ENCODE results near the gene SDR42E1. TPM values are rescaled to one million over a fixed set of nuclear protein-coding genes. Genes with fewer than 3 reads are reported as not detected.

SDR42E1 gene
- total and polyA plus RNA-seq, 10 of the 15 experiments (the other 5 are each of a cell fraction or from before 2014, with no cell fraction given): 1.4 to 5.5 (median 2.3) TPM

- ChIA-PET POLR2A (no interaction called here), SMC1A (ENCODE audit: uncharacterized antibody, unreplicated experiment) (no interaction called here), RAD21 (ENCODE audit: unreplicated experiment) (no interaction called here), CTCF (no interaction called here)
- Histone ChIP-seq H3K9ac (ENCODE audit: control insufficient read depth, insufficient read depth, low read length) (no peak overlapping the region), H3K36me3 (ENCODE audit: control insufficient read depth in 2 of 2, insufficient read depth in 2 of 2, low read length in 1 of 2) (no peaks in the 10 kb centered on the region), H3K79me2 (ENCODE audit: control insufficient read depth, insufficient read depth, low read length) (no peaks in the 10 kb centered on the region), H3K4me1 (ENCODE audit: control insufficient read depth, insufficient read depth, low read length) (no peaks in the 10 kb centered on the region), H3K4me3 (no peak overlapping the region), H4K20me1 (ENCODE audit: control insufficient read depth, insufficient read depth) (no peaks in the 10 kb centered on the region), H2AFZ (ENCODE audit: control insufficient read depth, low read depth, low read length) (no peak overlapping the region), H3K27ac (ENCODE audit: control insufficient read depth, insufficient read depth) (no peak overlapping the region), H3K9me3 (replicated peaks; ENCODE audit: control insufficient read depth, insufficient read depth, low read length) (peaks cover 4% of the 10 kb centered on the region; the same call in 1 of the 3 replicates), H3K27me3 (replicated peaks in 1 of 2; ENCODE audit: control insufficient read depth in 2 of 2, insufficient read depth in 2 of 2, low read length in 1 of 2) (no peaks in the 10 kb centered on the region), H3K4me2 (ENCODE audit: control insufficient read depth, insufficient read depth) (no peak overlapping the region)
- ATAC-seq (peak; percentile 40; the same call in 2 of the 3 replicates), FAIRE-seq (no peak), DNase-seq (ENCODE audit: low read depth, low spot score) (no peak)
- 35% methylated on average over 5 of the region's 5 CpGs for WGBS (ENCODE audit: insufficient coverage, insufficient replicate concordance, low lambda C conversion rate, missing lambda C conversion rate)
- no peak for TF ChIP-seq ZNF592 (IDR thresholded peaks at IDR 0.05)
- TF ChIP-seq SREBF1 (IDR thresholded peaks at IDR 0.05; ENCODE audit: low read length): no peak
- TF ChIP-seq HDGF (IDR thresholded peaks at IDR 0.05): no peak
- TF ChIP-seq, protein P1, sequence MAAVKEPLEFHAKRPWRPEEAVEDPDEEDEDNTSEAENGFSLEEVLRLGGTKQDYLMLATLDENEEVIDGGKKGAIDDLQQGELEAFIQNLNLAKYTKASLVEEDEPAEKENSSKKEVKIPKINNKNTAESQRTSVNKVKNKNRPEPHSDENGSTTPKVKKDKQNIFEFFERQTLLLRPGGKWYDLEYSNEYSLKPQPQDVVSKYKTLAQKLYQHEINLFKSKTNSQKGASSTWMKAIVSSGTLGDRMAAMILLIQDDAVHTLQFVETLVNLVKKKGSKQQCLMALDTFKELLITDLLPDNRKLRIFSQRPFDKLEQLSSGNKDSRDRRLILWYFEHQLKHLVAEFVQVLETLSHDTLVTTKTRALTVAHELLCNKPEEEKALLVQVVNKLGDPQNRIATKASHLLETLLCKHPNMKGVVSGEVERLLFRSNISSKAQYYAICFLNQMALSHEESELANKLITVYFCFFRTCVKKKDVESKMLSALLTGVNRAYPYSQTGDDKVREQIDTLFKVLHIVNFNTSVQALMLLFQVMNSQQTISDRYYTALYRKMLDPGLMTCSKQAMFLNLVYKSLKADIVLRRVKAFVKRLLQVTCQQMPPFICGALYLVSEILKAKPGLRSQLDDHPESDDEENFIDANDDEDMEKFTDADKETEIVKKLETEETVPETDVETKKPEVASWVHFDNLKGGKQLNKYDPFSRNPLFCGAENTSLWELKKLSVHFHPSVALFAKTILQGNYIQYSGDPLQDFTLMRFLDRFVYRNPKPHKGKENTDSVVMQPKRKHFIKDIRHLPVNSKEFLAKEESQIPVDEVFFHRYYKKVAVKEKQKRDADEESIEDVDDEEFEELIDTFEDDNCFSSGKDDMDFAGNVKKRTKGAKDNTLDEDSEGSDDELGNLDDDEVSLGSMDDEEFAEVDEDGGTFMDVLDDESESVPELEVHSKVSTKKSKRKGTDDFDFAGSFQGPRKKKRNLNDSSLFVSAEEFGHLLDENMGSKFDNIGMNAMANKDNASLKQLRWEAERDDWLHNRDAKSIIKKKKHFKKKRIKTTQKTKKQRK (IDR thresholded peaks at IDR 0.05; ENCODE audit: low read depth, low read length): no peak
- no peak for TF ChIP-seq HDAC6 (IDR thresholded peaks at IDR 0.05; ENCODE audit: unreplicated experiment)
- TF ChIP-seq SUZ12 (IDR thresholded peaks at IDR 0.05; ENCODE audit: unreplicated experiment): no peak
- TF ChIP-seq TCF3 (IDR thresholded peaks at IDR 0.05; ENCODE audit: borderline replicate concordance, insufficient read depth, low read depth, low read length): no peak
- no peak for TF ChIP-seq KDM1A (IDR thresholded peaks at IDR 0.05; ENCODE audit: borderline replicate concordance)
- TF ChIP-seq CREM (IDR thresholded peaks at IDR 0.05; ENCODE audit: low read depth): no peak
- TF ChIP-seq BCL3 (IDR thresholded peaks at IDR 0.05; ENCODE audit: borderline replicate concordance, insufficient read depth, low read depth, low read length, poor library complexity, severe bottlenecking): no peak
- TF ChIP-seq BHLHE40 (IDR thresholded peaks at IDR 0.05; ENCODE audit: borderline replicate concordance in 1 of 2, low read depth in 2 of 2, low read length in 1 of 2): no peak
- TF ChIP-seq SKIL (IDR thresholded peaks at IDR 0.05; ENCODE audit: low read depth, poor library complexity, severe bottlenecking): no peak
- no peak for TF ChIP-seq EGR1 (IDR thresholded peaks at IDR 0.05; ENCODE audit: borderline replicate concordance in 1 of 2, low read depth in 2 of 2, low read length in 2 of 2)
- TF ChIP-seq NBN (IDR thresholded peaks at IDR 0.05): no peak
- BruUV-seq (replicated peaks): no TSS peak
- intact Hi-C loops (cut with micrococcal nuclease; ENCODE audit: unreplicated experiment) (no loop called here), in situ Hi-C loops (cut with MboI) (no loop called here)
These were observed 43.9 kb downstream of the SDR42E1 start for GRCh38 chr16:81967358-81967757.
